ENCODE results near the gene CYP2S1.

GRCh38 chr19:41230067-41230857, 37.2 kb downstream of the CYP2S1 start:
- no peak for TF ChIP-seq CTCF (conservative IDR thresholded peaks at IDR 0.05 in 1 of 2, IDR thresholded peaks at IDR 0.05 in 1 of 2; ENCODE audit: extremely low read depth in 1 of 2, insufficient read depth in 1 of 2, low read depth in 1 of 2, low read length in 2 of 2)
- TF ChIP-seq EZH2 (IDR thresholded peaks at IDR 0.05; ENCODE audit: borderline replicate concordance, low read length), result no peak
